Activated CD8-positive, alpha-beta memory T cell treated with anti-CD3 and anti-CD28 coated beads, Interleukin-2, amount 10 ng/mL, durations not matched to agents 7 days and 5 days (primary cell): ENCODE measurements around the gene TMPRSS4. TPM values are rescaled to one million over a fixed set of nuclear protein-coding genes. Genes with fewer than 3 reads are reported as not detected.

Experiments
- ATAC-seq: fragments of 150-1000 bp; cut with Tn5 transposase; one replicate; pipeline ENCODE4 v1.10.0; 2021; ENCODE audit warnings: moderate library complexity
- CTCF ChIA-PET: fragments of 350-600 bp; sonication (Branson Sonifier 250); formaldehyde crosslinking; loops from one replicate; lab custom pipeline; 2021; ENCODE audit warnings: antibody characterized with exemption; lab: Charles Lee
- DNase-seq: peaks from one replicate; pipeline ENCODE4 v3.0.0-alpha.2; 2020
- H3K27ac Mint-ChIP-seq: one replicate; pipeline ENCODE4 v1.8.0; 2021; ENCODE audit warnings: mild to moderate bottlenecking, mixed read lengths
- H3K27me3 Mint-ChIP-seq: one replicate; pipeline ENCODE4 v1.8.0; 2021; ENCODE audit warnings: mixed read lengths
- H3K36me3 Mint-ChIP-seq: one replicate; pipeline ENCODE4 v1.8.0; 2021; ENCODE audit warnings: mild to moderate bottlenecking, mixed read lengths
- H3K4me1 Mint-ChIP-seq: one replicate; pipeline ENCODE4 v1.8.0; 2021; ENCODE audit warnings: mixed read lengths
- H3K4me3 Mint-ChIP-seq: one replicate; pipeline ENCODE4 v1.8.0; 2021; ENCODE audit warnings: mild to moderate bottlenecking, moderate library complexity, mixed read lengths
- H3K9me3 Mint-ChIP-seq: one replicate; pipeline ENCODE4 v1.8.0; 2022; ENCODE audit warnings: low read depth, mixed read lengths
- total RNA-seq, 2 experiments: library from RNA; stranded (reverse); gene quantifications; one replicate each; pipeline ENCODE4 v1.2.3, GENCODE V29; 2021

Gene TMPRSS4
- total RNA-seq, 2 experiments from 2014 or later = 0.12 to 0.76 TPM

DNA sequence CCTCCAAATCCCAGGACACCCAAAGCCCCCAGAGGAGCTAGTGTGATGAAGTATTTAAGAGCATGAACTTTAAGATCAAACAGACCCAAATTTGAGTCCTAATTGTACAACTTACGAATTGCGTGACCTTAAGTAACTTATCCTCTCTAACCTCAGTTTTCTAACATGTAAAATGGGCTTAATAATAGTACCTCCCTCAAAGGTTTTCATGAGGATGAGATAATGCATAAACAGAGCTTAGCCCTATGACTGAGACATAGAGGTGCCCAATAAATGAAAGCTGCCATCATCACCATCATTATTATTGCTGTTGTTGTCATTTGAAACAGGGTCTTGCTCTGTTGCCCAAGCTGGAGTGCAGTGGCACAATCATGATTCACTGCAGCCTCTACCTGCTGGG, 90.4 kb downstream of the TMPRSS4 start:
- no peaks in the 10 kb centered on the region for H3K36me3 Mint-ChIP-seq
- peaks cover 2% of the 10 kb centered on the region for H3K4me1 Mint-ChIP-seq
- H3K9me3 Mint-ChIP-seq = no peaks in the 10 kb centered on the region
- H3K27ac Mint-ChIP-seq = no peak overlapping the region
- CTCF ChIA-PET = interaction anchor here (1.1 to 2.0 kb wide), 2 partner anchors 11 to 23 kb away, joined by 4 to 6 read pairs; no protein-coding TSS in a partner anchor
- ATAC-seq (no peak), DNase-seq (no peak)
- peaks cover 44% of the 10 kb centered on the region for H3K27me3 Mint-ChIP-seq
- H3K4me3 Mint-ChIP-seq = no peak overlapping the region

DNA sequence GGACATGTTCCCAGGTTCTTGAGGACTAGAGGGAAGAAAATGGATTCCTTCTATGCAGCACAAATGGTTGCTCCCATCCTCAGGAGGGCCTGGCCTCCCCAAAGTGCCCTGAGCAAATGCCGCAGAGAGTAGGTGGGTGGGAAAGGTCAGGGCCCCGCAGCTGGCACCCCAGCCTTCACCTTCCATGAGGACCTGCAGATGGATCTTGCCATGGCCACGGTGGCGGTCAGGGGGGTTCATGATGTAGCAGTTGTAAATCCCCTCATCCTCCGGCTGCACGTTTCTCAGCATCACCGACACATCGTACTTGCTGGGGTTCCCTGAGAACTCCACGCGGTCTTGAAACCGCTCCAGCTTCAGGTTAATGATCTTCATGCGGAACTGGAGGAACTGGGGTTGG, 91.0 kb downstream of the TMPRSS4 start:
- Mint-ChIP-seq H3K9me3 (no peaks in the 10 kb centered on the region), H3K4me3 (no peak overlapping the region), H3K27me3 (peaks cover 39% of the 10 kb centered on the region), H3K27ac (no peak overlapping the region), H3K36me3 (no peaks in the 10 kb centered on the region), H3K4me1 (peaks cover 2% of the 10 kb centered on the region)
- no peak for DNase-seq
- CTCF ChIA-PET = interaction anchor here (1.1 to 2.0 kb wide), 2 partner anchors 12 to 23 kb away, joined by 4 to 6 read pairs; no protein-coding TSS in a partner anchor
- no peak for ATAC-seq

DNA sequence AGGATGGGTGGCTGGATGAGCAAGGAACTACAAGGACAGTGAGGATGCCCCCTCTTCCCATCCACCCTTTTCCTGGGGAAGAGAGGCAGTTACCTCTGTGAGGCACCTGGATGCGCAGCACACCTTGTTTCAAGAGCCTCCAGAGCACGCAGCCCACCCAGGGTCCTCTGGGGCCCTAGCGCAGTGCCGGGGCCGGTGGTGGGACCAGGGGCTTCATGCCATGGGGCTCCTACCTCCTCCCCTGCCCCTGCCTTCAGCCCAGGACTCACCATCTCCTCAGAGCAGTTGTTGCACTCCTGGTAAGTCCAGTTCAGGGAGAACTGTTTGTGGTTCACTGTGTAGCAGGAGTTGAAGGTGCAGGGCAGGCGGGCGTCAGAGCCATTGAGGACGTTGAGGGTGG, 91.4 kb downstream of the TMPRSS4 start:
- DNase-seq (no peak), ATAC-seq (no peak)
- no peaks in the 10 kb centered on the region for H3K36me3 Mint-ChIP-seq
- CTCF ChIA-PET = interaction anchor here (1.0 to 6.3 kb wide), 3 partner anchors 10 to 24 kb away, joined by 4 to 88 read pairs (median 6); no protein-coding TSS in a partner anchor
- H3K4me1 Mint-ChIP-seq = peaks cover 2% of the 10 kb centered on the region
- H3K27me3 Mint-ChIP-seq = peaks cover 35% of the 10 kb centered on the region
- H3K27ac Mint-ChIP-seq = no peak overlapping the region
- no peak overlapping the region for H3K4me3 Mint-ChIP-seq
- no peaks in the 10 kb centered on the region for H3K9me3 Mint-ChIP-seq

- H3K9me3 Mint-ChIP-seq = no peaks in the 10 kb centered on the region
- H3K4me1 Mint-ChIP-seq = peaks cover 2% of the 10 kb centered on the region
- ATAC-seq (no peak), DNase-seq (no peak)
- CTCF ChIA-PET = interaction anchor here (0.8 to 6.3 kb wide), 5 partner anchors 9 to 361 kb away, joined by 3 to 88 read pairs (median 4); no protein-coding TSS in a partner anchor
- no peaks in the 10 kb centered on the region for H3K36me3 Mint-ChIP-seq
- H3K4me3 Mint-ChIP-seq = no peak overlapping the region
- H3K27ac Mint-ChIP-seq = no peak overlapping the region
- peaks cover 31% of the 10 kb centered on the region for H3K27me3 Mint-ChIP-seq
These were observed 91.9 kb downstream of the TMPRSS4 start for GRCh38 chr11:118168751-118169150.

DNA sequence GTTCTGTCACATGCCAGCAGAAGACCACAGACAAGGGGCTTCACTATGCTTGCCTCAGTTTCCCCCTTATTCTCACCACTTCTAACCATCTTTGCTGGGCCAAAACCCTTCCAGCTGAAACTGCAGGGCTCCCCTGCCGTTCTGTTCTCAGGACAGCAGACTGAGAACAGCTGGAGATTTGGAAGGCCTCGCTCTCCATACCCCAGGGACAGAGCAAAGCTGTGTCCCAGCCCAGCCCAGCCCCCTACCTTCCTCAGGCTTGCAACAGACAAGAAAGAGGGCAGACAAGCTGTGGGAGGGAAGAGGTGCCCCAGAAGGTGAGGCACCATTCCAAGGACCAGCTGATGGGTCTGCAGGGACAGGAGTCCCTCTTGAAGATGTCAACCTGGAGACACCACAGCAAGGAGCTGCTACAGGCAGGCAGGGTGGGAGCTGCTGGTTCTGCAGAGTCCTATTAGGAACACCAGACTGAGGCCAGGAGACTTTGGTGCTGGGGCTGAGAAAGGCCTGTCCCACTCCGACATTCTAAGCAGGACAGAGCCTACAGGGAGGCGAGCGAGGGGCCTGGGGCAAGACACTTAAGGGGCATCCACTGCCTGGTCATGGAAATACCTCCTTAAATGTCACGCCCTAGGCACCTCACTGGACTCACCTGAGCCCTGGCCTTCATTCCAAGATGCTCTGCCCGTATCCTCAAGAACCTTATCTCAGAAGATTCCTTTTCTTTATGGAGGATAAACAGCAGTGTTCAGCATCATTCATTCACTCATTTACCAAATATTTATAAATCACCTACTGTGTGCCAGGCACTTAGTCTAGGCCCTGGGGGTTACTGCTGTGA, 92.6 kb downstream of the TMPRSS4 start:
- H3K9me3 Mint-ChIP-seq = no peaks in the 10 kb centered on the region
- H3K27me3 Mint-ChIP-seq = peaks cover 28% of the 10 kb centered on the region
- H3K27ac Mint-ChIP-seq = no peak overlapping the region
- no peak overlapping the region for H3K4me3 Mint-ChIP-seq
- no peak for ATAC-seq
- CTCF ChIA-PET = interaction anchor here (0.8 to 6.3 kb wide), 8 partner anchors 8 to 362 kb away, joined by 3 to 88 read pairs (median 4); no protein-coding TSS in a partner anchor
- peaks cover 2% of the 10 kb centered on the region for H3K4me1 Mint-ChIP-seq
- no peaks in the 10 kb centered on the region for H3K36me3 Mint-ChIP-seq
- no peak for DNase-seq

GRCh38 chr11:118170231-118170630, 93.4 kb downstream of the TMPRSS4 start:
- CTCF ChIA-PET = interaction anchor here (0.8 to 6.3 kb wide), 14 partner anchors 11 to 744 kb away, joined by 3 to 88 read pairs (median 14); partner anchors contain the start of gene SCN4B
- ATAC-seq (no peak), DNase-seq (no peak)
- no peak overlapping the region for H3K4me3 Mint-ChIP-seq
- H3K4me1 Mint-ChIP-seq = peaks cover 2% of the 10 kb centered on the region
- H3K9me3 Mint-ChIP-seq = no peaks in the 10 kb centered on the region
- no peaks in the 10 kb centered on the region for H3K36me3 Mint-ChIP-seq
- peaks cover 28% of the 10 kb centered on the region for H3K27me3 Mint-ChIP-seq
- H3K27ac Mint-ChIP-seq = no peak overlapping the region

DNA sequence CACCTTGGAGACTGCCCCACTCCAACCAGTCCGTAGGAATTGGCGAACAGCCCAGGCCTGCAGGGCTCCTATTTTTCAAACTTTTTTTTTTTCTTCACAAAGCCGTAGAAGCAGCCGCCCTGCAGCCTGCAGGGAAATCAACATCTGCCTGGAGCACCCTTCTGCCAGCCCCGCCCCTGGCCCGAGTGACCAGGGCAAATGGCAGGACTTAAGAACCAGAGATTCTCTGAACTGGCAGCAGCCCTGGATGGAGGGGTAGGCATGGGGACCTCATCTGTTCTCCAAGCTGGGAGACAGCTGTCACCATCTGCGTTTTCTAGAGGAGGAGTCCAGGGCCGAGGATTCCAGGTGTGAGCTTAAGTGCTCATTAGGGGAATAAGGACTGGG, 94.0 kb downstream of the TMPRSS4 start:
- CTCF ChIA-PET = interaction anchor here (0.7 to 6.3 kb wide), 59 partner anchors 10 to 745 kb away, joined by 3 to 88 read pairs (median 5); partner anchors contain the start of genes ARCN1, CD3E, FXYD2 and MPZL2
- no peak overlapping the region for H3K27ac Mint-ChIP-seq
- no peak for DNase-seq
- no peak overlapping the region for H3K4me3 Mint-ChIP-seq
- no peaks in the 10 kb centered on the region for H3K9me3 Mint-ChIP-seq
- H3K36me3 Mint-ChIP-seq = no peaks in the 10 kb centered on the region
- H3K4me1 Mint-ChIP-seq = peaks cover 2% of the 10 kb centered on the region
- no peak for ATAC-seq
- H3K27me3 Mint-ChIP-seq = peaks cover 32% of the 10 kb centered on the region

Other genes starting within 250 kb of the TMPRSS4 start
- gene FXYD6, start 200.4 kb upstream of the TMPRSS4 start, total RNA-seq = under 1 TPM; 0.12 to 0.20 TPM
- 1 to 10 TPM; 1.7 to 2.0 TPM for gene TMPRSS13, start 147.7 kb upstream of the TMPRSS4 start, total RNA-seq
- gene IL10RA, start 90.7 kb upstream of the TMPRSS4 start, total RNA-seq = 100 to 1,000 TPM; 247 to 260 TPM
- gene SMIM35, start 9.9 kb downstream of the TMPRSS4 start, total RNA-seq = 1 to 10 TPM; 3.2 to 4.0 TPM
- gene SCN4B, start 75.7 kb downstream of the TMPRSS4 start, total RNA-seq = under 1 TPM in 1 of 2 experiments, not detected in 1; 0.54 TPM
- not detected for gene SCN2B, start 99.6 kb downstream of the TMPRSS4 start, total RNA-seq
- 100 to 1,000 TPM; 139 to 142 TPM for gene JAML, start 147.9 kb downstream of the TMPRSS4 start, total RNA-seq
- gene MPZL3, start 175.3 kb downstream of the TMPRSS4 start, total RNA-seq = 10 to 100 TPM; 20.4 to 28.4 TPM
- gene MPZL2, start 187.2 kb downstream of the TMPRSS4 start, total RNA-seq = 1 to 10 TPM; 3.0 to 3.2 TPM
- gene CD3E, start 227.7 kb downstream of the TMPRSS4 start, total RNA-seq = 100 to 1,000 TPM; 526 to 535 TPM